KMS-11 (cell line): ENCODE results near the gene PHACTR3.

Experiments
- H2AFZ ChIP-seq: fragments of 200-600 bp; sonication (generic); 2 replicates; pipeline ENCODE4 v1.6.1; 2016; ENCODE audit warnings: antibody characterized with exemption, mixed run types, low read depth
- H3K27ac ChIP-seq: fragments of 200-600 bp; sonication (generic); 2 replicates; pipeline ENCODE4 v1.6.1; 2016; ENCODE audit warnings: mild to moderate bottlenecking, mixed run types
- H3K27me3 ChIP-seq: fragments of 200-600 bp; sonication (generic); 2 replicates; pipeline ENCODE4 v1.6.1; 2017; ENCODE audit warnings: mild to moderate bottlenecking, low read depth, mixed run types, moderate library complexity; ENCODE audit not compliant: insufficient read depth
- H3K36me3 ChIP-seq: fragments of 200-600 bp; sonication (generic); 2 replicates; pipeline ENCODE4 v1.6.1; 2017; ENCODE audit warnings: mild to moderate bottlenecking, mixed run types; ENCODE audit not compliant: insufficient read depth
- H3K4me1 ChIP-seq: fragments of 200-600 bp; sonication (generic); 2 replicates; pipeline ENCODE4 v1.6.1; 2016; ENCODE audit warnings: mild to moderate bottlenecking, low read depth, mixed run types; ENCODE audit not compliant: poor library complexity, severe bottlenecking
- H3K4me2 ChIP-seq: fragments of 200-600 bp; sonication (generic); 2 replicates; pipeline ENCODE4 v1.7.0; 2016; ENCODE audit warnings: mild to moderate bottlenecking, mixed run types
- H3K4me3 ChIP-seq: fragments of 200-600 bp; sonication (generic); IDR thresholded peaks from 2 replicates; pipeline ENCODE4 v1.6.1; 2017; ENCODE audit warnings: low read depth, low read length, mixed read lengths; ENCODE audit not compliant: insufficient read depth
- H3K79me2 ChIP-seq: fragments of 200-600 bp; sonication (generic); 2 replicates; pipeline ENCODE4 v1.6.1; 2016; ENCODE audit warnings: low read depth, mixed run types; ENCODE audit not compliant: insufficient read depth
- H3K9ac ChIP-seq: fragments of 200-600 bp; sonication (generic); 2 replicates; pipeline ENCODE4 v1.6.1; 2016; ENCODE audit warnings: mild to moderate bottlenecking, mixed run types
- H4K20me1 ChIP-seq: fragments of 200-600 bp; sonication (generic); 2 replicates; pipeline ENCODE4 v1.6.1; 2016; ENCODE audit warnings: mild to moderate bottlenecking, mixed run types; ENCODE audit not compliant: insufficient read depth
- TF ChIP-seq, protein P1 (sequence below): fragments of 200-600 bp; sonication (generic); conservative IDR thresholded peaks from 2 replicates; pipeline ENCODE4 v1.6.1; 2017; ENCODE audit warnings: low read depth, mild to moderate bottlenecking, antibody characterized with exemption, low read length, moderate library complexity, mixed read lengths

The PHACTR3 gene

DNA sequence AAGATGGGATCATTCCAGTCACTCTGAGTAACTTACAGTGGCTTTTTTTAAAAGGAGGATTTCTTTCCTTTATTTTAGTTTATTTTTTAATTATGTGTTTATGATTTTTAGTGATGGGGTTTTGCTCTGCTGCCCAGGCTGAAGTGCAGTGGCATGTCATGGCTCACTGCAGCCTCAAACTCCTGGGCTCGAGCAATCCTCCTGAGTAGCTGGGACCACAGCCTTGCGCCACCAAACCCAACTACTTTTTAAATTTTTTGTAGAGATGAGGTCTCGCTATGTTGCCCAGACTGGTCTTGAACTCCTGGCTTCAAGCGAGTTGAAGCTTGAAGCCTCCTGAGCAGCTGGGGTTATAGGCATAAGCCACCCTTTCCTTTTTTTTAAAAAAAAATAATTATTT is 31.8 kb upstream of the PHACTR3 start:
- Histone ChIP-seq H3K36me3 (no peaks in the 10 kb centered on the region), H3K27me3 (peaks cover 2% of the 10 kb centered on the region; the same call in 1 of the 2 replicates), H3K4me3 (no peak overlapping the region), H3K9ac (no peak overlapping the region), H3K4me1 (no peaks in the 10 kb centered on the region), H3K27ac (no peak overlapping the region), H3K4me2 (no peak overlapping the region), H4K20me1 (no peaks in the 10 kb centered on the region), H3K79me2 (no peaks in the 10 kb centered on the region), H2AFZ (no peak overlapping the region)
- TF ChIP-seq, protein P1, sequence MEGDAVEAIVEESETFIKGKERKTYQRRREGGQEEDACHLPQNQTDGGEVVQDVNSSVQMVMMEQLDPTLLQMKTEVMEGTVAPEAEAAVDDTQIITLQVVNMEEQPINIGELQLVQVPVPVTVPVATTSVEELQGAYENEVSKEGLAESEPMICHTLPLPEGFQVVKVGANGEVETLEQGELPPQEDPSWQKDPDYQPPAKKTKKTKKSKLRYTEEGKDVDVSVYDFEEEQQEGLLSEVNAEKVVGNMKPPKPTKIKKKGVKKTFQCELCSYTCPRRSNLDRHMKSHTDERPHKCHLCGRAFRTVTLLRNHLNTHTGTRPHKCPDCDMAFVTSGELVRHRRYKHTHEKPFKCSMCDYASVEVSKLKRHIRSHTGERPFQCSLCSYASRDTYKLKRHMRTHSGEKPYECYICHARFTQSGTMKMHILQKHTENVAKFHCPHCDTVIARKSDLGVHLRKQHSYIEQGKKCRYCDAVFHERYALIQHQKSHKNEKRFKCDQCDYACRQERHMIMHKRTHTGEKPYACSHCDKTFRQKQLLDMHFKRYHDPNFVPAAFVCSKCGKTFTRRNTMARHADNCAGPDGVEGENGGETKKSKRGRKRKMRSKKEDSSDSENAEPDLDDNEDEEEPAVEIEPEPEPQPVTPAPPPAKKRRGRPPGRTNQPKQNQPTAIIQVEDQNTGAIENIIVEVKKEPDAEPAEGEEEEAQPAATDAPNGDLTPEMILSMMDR = no peak

DNA sequence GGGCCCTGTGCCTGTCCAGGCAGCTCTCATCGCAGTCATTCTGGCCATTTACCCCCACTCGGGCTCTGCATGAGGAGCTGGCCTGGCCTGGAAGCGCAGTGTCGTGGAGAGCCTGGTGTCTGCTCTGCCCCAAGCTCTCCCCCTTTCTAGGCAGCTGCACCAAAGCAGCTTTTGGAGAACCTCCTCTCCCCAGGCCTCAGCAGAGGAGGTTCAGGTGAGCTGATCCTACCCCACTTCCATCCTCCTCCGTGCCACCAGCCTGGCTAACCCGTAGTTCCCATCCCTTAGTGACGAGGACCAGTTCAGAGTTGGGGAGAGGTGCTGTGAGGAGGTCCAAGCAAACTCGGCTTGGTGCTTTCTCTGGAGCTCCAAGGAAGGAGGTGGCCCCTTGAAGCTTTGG is 30.5 kb upstream of the PHACTR3 start:
- Histone ChIP-seq H3K4me3 (no peak overlapping the region), H3K79me2 (no peaks in the 10 kb centered on the region), H2AFZ (no peak overlapping the region), H3K4me2 (no peak overlapping the region), H3K27ac (no peak overlapping the region), H4K20me1 (no peaks in the 10 kb centered on the region), H3K4me1 (no peaks in the 10 kb centered on the region), H3K36me3 (no peaks in the 10 kb centered on the region), H3K27me3 (peaks cover 6% of the 10 kb centered on the region; the same call in 1 of the 2 replicates), H3K9ac (no peak overlapping the region)
- TF ChIP-seq, protein P1 = no peak

DNA sequence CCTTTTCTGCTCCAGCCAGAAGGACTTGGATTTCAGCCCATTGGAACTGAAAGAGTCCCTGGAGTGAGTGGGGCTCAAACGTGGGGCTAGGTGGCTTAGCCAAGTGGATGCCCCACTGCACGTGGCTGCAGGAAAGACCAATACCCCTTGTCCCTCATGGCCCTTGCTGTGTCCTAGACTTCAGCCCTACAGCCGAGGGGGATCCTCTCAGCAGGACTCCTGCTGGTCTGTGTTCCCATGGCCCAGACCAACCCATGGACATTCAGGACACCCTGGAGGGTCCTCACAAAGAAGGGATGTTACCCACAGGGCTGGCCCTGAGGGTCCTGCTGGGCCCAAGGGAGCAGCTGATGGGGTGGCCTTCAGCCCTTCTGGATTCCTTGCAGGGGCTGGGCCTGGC is 30.0 kb upstream of the PHACTR3 start:
- Histone ChIP-seq H3K27me3 (peaks cover 6% of the 10 kb centered on the region; the same call in 1 of the 2 replicates), H3K36me3 (no peaks in the 10 kb centered on the region), H2AFZ (no peak overlapping the region), H3K4me2 (no peak overlapping the region), H3K9ac (no peak overlapping the region), H3K4me1 (no peaks in the 10 kb centered on the region), H3K27ac (no peak overlapping the region), H3K79me2 (no peaks in the 10 kb centered on the region), H3K4me3 (no peak overlapping the region), H4K20me1 (no peaks in the 10 kb centered on the region)
- TF ChIP-seq, protein P1 = no peak

DNA sequence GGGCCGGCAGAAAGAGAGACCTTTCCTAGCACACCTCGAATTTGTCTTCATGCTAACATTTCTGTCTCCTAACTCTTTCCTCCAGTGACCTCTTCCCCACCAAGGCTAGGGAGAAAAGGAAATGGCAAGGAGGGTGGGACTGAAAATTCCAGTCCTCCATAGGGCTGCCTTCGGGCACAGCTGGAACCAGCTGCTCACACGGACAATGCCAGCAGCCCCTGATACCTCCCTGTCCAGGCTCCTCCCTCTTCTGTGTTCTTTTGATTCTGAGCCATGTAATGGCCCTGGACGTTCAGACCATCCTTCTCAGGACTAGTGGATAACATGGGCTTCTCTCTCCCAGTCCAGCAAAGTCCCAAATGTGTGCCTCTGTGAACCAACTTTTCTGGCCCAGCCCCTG is 29.1 kb upstream of the PHACTR3 start:
- Histone ChIP-seq H3K9ac (no peak overlapping the region), H3K79me2 (no peaks in the 10 kb centered on the region), H3K4me2 (no peak overlapping the region), H3K36me3 (no peaks in the 10 kb centered on the region), H4K20me1 (no peaks in the 10 kb centered on the region), H3K4me3 (no peak overlapping the region), H3K27ac (no peak overlapping the region), H3K27me3 (peaks cover 13% of the 10 kb centered on the region; the same call in 1 of the 2 replicates), H2AFZ (no peak overlapping the region), H3K4me1 (no peaks in the 10 kb centered on the region)
- TF ChIP-seq, protein P1 = no peak
